Karpas-422 (cell line): ENCODE data around the gene KLHL3. TPM values are rescaled to one million over a fixed set of nuclear protein-coding genes. Genes with fewer than 3 reads are reported as not detected.

Experiments
- DNase-seq: peaks from one replicate; pipeline ENCODE4 v3.0.0-alpha.2; 2015
- H2AFZ ChIP-seq: fragments of 200-600 bp; sonication (generic); 2 replicates; pipeline ENCODE4 v1.6.1; 2014; ENCODE audit warnings: antibody characterized with exemption, low read length, mixed read lengths
- H3K27ac ChIP-seq: fragments of 200-600 bp; sonication (generic); 2 replicates; pipeline ENCODE4 v1.5.1; 2014; ENCODE audit warnings: mild to moderate bottlenecking, low read length, moderate library complexity
- H3K27me3 ChIP-seq: fragments of 200-600 bp; sonication (generic); 2 replicates; pipeline ENCODE4 v1.6.1; 2014; ENCODE audit warnings: low read length, mixed read lengths
- H3K36me3 ChIP-seq: fragments of 200-600 bp; sonication (generic); 2 replicates; pipeline ENCODE4 v1.6.1; 2014; ENCODE audit warnings: low read length, mixed read lengths; ENCODE audit not compliant: insufficient read depth
- H3K4me1 ChIP-seq: fragments of 200-600 bp; sonication (generic); 2 replicates; pipeline ENCODE4 v1.6.1; 2014; ENCODE audit warnings: mild to moderate bottlenecking, low read length, mixed read lengths
- H3K4me2 ChIP-seq: fragments of 200-600 bp; sonication (generic); 2 replicates; pipeline ENCODE4 v1.6.1; 2014; ENCODE audit warnings: low read length, low read depth, mild to moderate bottlenecking; ENCODE audit not compliant: poor library complexity, severe bottlenecking
- H3K4me3 ChIP-seq: fragments of 200-600 bp; sonication (generic); 2 replicates; pipeline ENCODE4 v1.5.1; 2014; ENCODE audit warnings: mild to moderate bottlenecking, antibody characterized with exemption, low read length, mixed read lengths
- H3K79me2 ChIP-seq: fragments of 200-600 bp; sonication (generic); 2 replicates; pipeline ENCODE4 v1.6.1; 2014; ENCODE audit warnings: mild to moderate bottlenecking, low read length, mixed read lengths
- H3K9ac ChIP-seq: fragments of 200-600 bp; sonication (generic); 2 replicates; pipeline ENCODE4 v1.6.0; 2014; ENCODE audit warnings: low read length
- H3K9me2 ChIP-seq: fragments of 200-600 bp; sonication (generic), shearing (Covaris generic); replicated peaks from 2 replicates; pipeline ENCODE4 v1.6.0; 2014; ENCODE audit warnings: mild to moderate bottlenecking, low read length, moderate library complexity; ENCODE audit not compliant: insufficient read depth
- H3K9me3 ChIP-seq: fragments of 300-700, 200-600 bp; sonication (generic); 2 replicates; pipeline ENCODE4 v1.6.1; 2014; ENCODE audit warnings: low read length, mixed read lengths
- H4K20me1 ChIP-seq: fragments of 200-600 bp; sonication (generic); 2 replicates; pipeline ENCODE4 v1.6.1; 2014; ENCODE audit warnings: mild to moderate bottlenecking, antibody characterized with exemption, low read length, low read depth; ENCODE audit not compliant: insufficient read depth
- total RNA-seq: library from RNA; depleted of rRNA; stranded (reverse); fragments of >200 nt; shearing (Covaris generic); gene quantifications from 2 replicates; pipeline ENCODE4 v1.2.3, GENCODE V29; 2014; ENCODE audit warnings: low replicate concordance

KLHL3 gene
- total RNA-seq, 1 experiment from 2014 or later: 0.67 TPM

DNA sequence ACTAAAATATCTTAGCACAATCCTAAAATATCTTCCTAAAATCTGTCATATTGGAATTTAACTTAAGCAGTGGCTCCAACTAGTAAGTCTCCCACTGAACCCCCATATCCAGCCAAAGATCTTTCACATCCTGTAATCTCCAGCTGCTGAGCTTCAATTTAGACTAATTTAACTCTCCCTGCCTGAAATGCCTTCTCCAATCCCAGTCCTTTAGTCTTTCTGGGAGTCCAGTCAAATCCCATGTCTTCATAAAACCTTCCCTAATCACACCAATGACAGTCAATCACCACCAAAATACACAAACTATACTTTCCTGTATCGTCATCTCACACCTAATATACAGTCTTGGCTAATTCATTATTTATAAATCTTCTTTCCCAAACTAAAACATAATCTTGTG, 607 bp upstream of the KLHL3 start:
- Histone ChIP-seq H3K9me3 (no peaks in the 10 kb centered on the region), H3K9ac (no peak overlapping the region), H3K4me2 (no peak overlapping the region), H3K4me3 (no peak overlapping the region), H3K79me2 (no peaks in the 10 kb centered on the region), H3K4me1 (no peaks in the 10 kb centered on the region), H3K9me2 (no peaks in the 10 kb centered on the region), H4K20me1 (no peaks in the 10 kb centered on the region), H3K27ac (no peak overlapping the region), H2AFZ (no peak overlapping the region), H3K36me3 (no peaks in the 10 kb centered on the region), H3K27me3 (no peaks in the 10 kb centered on the region)
- DNase-seq: no peak

- H3K27me3 ChIP-seq: no peaks in the 10 kb centered on the region
- H3K4me1 ChIP-seq: no peaks in the 10 kb centered on the region
- no peaks in the 10 kb centered on the region for H3K79me2 ChIP-seq
- no peak overlapping the region for H3K4me3 ChIP-seq
- H3K4me2 ChIP-seq: no peak overlapping the region
- H2AFZ ChIP-seq: no peak overlapping the region
- H3K36me3 ChIP-seq: no peaks in the 10 kb centered on the region
- H3K27ac ChIP-seq: no peak overlapping the region
- H3K9me2 ChIP-seq: no peaks in the 10 kb centered on the region
- H3K9me3 ChIP-seq: no peaks in the 10 kb centered on the region
- H3K9ac ChIP-seq: no peak overlapping the region
- DNase-seq: no peak
- H4K20me1 ChIP-seq: no peaks in the 10 kb centered on the region
Measured at GRCh38 chr5:137734962-137735554, 831 bp downstream of the KLHL3 start.

DNA sequence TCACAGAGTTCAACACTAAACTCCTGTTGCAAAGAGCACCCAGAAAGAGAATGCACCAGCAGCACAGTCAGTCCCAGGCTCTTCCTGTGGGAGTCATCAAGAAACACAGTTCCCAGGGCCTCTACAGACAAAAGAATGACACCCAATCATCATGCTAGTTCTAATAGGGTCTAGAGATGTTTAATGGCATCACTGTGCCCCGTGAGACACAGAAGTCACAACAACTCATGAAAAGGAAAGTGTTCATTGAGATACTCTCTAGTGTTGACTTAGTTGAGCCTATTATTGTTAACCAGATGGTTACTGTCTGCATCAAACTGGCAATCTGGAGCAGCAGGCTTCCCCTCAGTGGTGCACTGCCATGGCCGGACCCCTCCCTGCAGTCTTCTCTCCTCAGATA, 1.6 kb downstream of the KLHL3 start:
- no peaks in the 10 kb centered on the region for H3K27me3 ChIP-seq
- H3K4me3 ChIP-seq: no peak overlapping the region
- no peaks in the 10 kb centered on the region for H3K36me3 ChIP-seq
- H3K9me3 ChIP-seq: no peaks in the 10 kb centered on the region
- H3K9ac ChIP-seq: no peak overlapping the region
- H3K27ac ChIP-seq: no peak overlapping the region
- H4K20me1 ChIP-seq: no peaks in the 10 kb centered on the region
- no peaks in the 10 kb centered on the region for H3K79me2 ChIP-seq
- no peaks in the 10 kb centered on the region for H3K9me2 ChIP-seq
- H3K4me2 ChIP-seq: no peak overlapping the region
- no peak overlapping the region for H2AFZ ChIP-seq
- H3K4me1 ChIP-seq: no peaks in the 10 kb centered on the region
- no peak for DNase-seq

DNA sequence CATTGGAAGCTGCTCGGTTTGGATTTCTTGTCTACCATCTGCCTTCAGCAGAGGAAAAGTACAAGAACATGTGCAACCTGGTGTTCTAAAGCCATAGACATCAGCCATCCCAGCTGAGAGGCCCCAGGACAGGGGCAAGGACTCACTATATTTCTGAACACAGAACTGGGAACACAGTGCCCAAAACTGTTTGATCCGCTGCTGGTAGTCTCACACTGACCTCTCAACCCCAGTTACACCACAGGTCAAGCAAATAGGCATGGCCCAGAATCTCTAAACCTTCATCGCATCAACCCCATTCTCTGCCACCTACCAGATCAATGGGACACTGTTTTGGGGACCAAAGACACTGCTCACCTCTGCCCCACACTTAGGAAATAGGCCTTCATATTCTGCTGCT, 2.0 kb downstream of the KLHL3 start:
- Histone ChIP-seq H3K4me1 (no peaks in the 10 kb centered on the region), H4K20me1 (no peaks in the 10 kb centered on the region), H3K9me2 (no peaks in the 10 kb centered on the region), H3K27me3 (no peaks in the 10 kb centered on the region), H3K79me2 (no peaks in the 10 kb centered on the region), H3K36me3 (no peaks in the 10 kb centered on the region), H2AFZ (no peak overlapping the region), H3K9ac (no peak overlapping the region), H3K4me2 (no peak overlapping the region), H3K9me3 (no peaks in the 10 kb centered on the region), H3K27ac (no peak overlapping the region), H3K4me3 (no peak overlapping the region)
- DNase-seq: no peak

DNA sequence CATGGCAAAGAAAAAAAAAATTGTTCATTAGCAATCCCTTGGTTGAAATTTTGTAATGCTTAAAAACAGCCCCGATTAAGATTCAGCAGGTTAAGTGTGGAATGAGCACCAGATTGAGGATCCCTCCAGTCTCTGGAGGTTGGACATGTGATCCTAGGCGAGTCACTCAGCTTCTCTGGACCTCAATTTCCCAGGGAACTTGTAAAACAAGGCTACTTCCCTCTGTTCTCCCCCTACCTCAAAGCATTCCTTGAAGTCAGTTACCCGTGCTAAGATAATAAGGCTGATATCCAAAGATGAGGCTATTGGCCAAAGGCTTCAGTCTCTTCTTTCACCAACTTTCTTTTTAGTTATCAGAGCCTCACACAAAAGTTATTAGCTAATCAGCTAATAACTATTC, 2.9 kb downstream of the KLHL3 start:
- H3K79me2 ChIP-seq: no peaks in the 10 kb centered on the region
- H3K9ac ChIP-seq: no peak overlapping the region
- no peaks in the 10 kb centered on the region for H3K4me1 ChIP-seq
- H4K20me1 ChIP-seq: no peaks in the 10 kb centered on the region
- no peak overlapping the region for H2AFZ ChIP-seq
- no peaks in the 10 kb centered on the region for H3K9me2 ChIP-seq
- no peak overlapping the region for H3K27ac ChIP-seq
- no peaks in the 10 kb centered on the region for H3K27me3 ChIP-seq
- H3K9me3 ChIP-seq: no peaks in the 10 kb centered on the region
- no peak overlapping the region for H3K4me3 ChIP-seq
- no peaks in the 10 kb centered on the region for H3K36me3 ChIP-seq
- DNase-seq: no peak
- H3K4me2 ChIP-seq: no peak overlapping the region

- no peaks in the 10 kb centered on the region for H3K9me2 ChIP-seq
- H3K9ac ChIP-seq: no peak overlapping the region
- H2AFZ ChIP-seq: no peak overlapping the region
- H3K4me2 ChIP-seq: no peak overlapping the region
- no peaks in the 10 kb centered on the region for H4K20me1 ChIP-seq
- H3K27ac ChIP-seq: no peak overlapping the region
- DNase-seq: no peak
- H3K36me3 ChIP-seq: no peaks in the 10 kb centered on the region
- no peak overlapping the region for H3K4me3 ChIP-seq
- no peaks in the 10 kb centered on the region for H3K9me3 ChIP-seq
- H3K4me1 ChIP-seq: no peaks in the 10 kb centered on the region
- no peaks in the 10 kb centered on the region for H3K27me3 ChIP-seq
- H3K79me2 ChIP-seq: no peaks in the 10 kb centered on the region
Measured at GRCh38 chr5:137731176-137731575, 4.7 kb downstream of the KLHL3 start.

DNA sequence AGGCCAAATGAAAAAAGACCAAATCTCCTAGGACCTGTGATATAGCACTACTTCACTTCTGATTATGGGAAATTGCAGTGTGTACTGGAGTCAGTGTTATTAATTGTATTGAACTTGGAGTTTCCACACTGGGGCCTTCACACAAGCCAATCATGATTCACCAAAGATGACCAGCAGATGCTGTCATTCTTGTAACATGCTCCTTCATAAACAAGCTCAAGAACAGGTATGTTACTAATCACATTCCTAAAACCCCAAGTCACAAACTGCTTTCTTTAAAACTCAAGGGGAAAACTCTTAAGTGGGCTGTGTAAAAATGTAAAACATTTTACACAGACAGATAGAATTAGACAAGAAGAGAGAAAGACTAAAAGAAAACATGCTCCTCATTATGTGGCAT, 5.6 kb downstream of the KLHL3 start:
- no peak overlapping the region for H3K9ac ChIP-seq
- H3K4me1 ChIP-seq: no peaks in the 10 kb centered on the region
- no peaks in the 10 kb centered on the region for H3K9me3 ChIP-seq
- no peaks in the 10 kb centered on the region for H4K20me1 ChIP-seq
- H2AFZ ChIP-seq: no peak overlapping the region
- no peaks in the 10 kb centered on the region for H3K27me3 ChIP-seq
- H3K79me2 ChIP-seq: no peaks in the 10 kb centered on the region
- DNase-seq: no peak
- H3K4me3 ChIP-seq: no peak overlapping the region
- no peaks in the 10 kb centered on the region for H3K9me2 ChIP-seq
- H3K27ac ChIP-seq: no peak overlapping the region
- H3K36me3 ChIP-seq: no peaks in the 10 kb centered on the region
- H3K4me2 ChIP-seq: no peak overlapping the region

- Histone ChIP-seq H3K9me2 (no peaks in the 10 kb centered on the region), H3K79me2 (no peaks in the 10 kb centered on the region), H2AFZ (no peak overlapping the region), H3K4me2 (no peak overlapping the region), H3K4me3 (no peak overlapping the region), H3K27ac (no peak overlapping the region), H3K9ac (no peak overlapping the region), H3K36me3 (no peaks in the 10 kb centered on the region), H3K9me3 (no peaks in the 10 kb centered on the region), H3K4me1 (no peaks in the 10 kb centered on the region), H4K20me1 (no peaks in the 10 kb centered on the region), H3K27me3 (no peaks in the 10 kb centered on the region)
- DNase-seq: no peak
Measured at GRCh38 chr5:137728048-137728447, 7.8 kb downstream of the KLHL3 start.

DNA sequence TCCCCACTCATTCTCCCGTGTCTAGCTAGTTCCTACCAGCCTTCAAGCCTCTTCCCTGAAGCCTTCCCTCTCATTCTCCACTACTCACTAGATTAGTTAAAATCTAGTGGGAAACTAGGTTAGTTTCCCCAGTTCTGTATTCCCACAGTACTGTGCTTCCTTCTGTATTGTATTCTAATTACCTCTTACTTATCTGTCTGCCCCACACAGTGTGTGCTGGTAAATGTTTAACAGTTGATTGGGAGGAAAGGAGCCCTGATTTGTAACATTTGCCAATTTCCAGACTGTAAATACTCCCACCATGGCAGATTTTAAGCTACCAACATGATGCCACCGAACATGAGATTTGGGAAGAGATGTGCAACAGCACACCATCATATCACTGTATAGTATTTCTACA, 8.3 kb downstream of the KLHL3 start:
- H4K20me1 ChIP-seq: no peaks in the 10 kb centered on the region

More for the DNA sequence above, 8.3 kb downstream of the KLHL3 start:
- Histone ChIP-seq H3K27me3 (no peaks in the 10 kb centered on the region), H3K27ac (no peak overlapping the region), H2AFZ (no peak overlapping the region), H3K9me2 (no peaks in the 10 kb centered on the region), H3K4me2 (no peak overlapping the region), H3K4me1 (no peaks in the 10 kb centered on the region), H3K4me3 (no peak overlapping the region), H3K9me3 (no peaks in the 10 kb centered on the region), H3K79me2 (no peaks in the 10 kb centered on the region), H3K36me3 (no peaks in the 10 kb centered on the region), H3K9ac (no peak overlapping the region)
- no peak for DNase-seq
